ENCODE results near the gene CPED1.
"Not testable (repeated sequence)": the region's sequence is repeated elsewhere in the genome, so short reads cannot be mapped to it uniquely, and the experiment has no call there.

DNA sequence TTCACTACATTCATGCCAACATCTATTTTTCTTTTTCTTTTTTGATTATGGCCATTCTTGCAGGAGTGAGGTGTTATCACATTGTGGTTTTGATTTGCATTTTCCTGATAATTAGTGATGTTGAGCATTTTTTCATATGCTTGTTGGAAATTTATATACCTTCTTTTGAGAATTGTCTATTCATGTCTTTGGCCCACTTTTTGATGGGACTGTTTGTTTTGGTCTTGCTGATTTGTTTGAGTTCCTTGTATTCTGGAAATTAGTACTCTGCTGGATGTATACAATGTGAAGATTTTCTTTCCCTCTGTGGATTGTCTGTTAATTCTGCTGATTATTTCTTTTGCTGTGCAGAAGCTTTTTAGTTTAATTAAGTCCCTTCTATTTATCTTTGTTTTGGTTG is 48.3 kb downstream of the CPED1 start:
- TF ChIP-seq, protein P1, sequence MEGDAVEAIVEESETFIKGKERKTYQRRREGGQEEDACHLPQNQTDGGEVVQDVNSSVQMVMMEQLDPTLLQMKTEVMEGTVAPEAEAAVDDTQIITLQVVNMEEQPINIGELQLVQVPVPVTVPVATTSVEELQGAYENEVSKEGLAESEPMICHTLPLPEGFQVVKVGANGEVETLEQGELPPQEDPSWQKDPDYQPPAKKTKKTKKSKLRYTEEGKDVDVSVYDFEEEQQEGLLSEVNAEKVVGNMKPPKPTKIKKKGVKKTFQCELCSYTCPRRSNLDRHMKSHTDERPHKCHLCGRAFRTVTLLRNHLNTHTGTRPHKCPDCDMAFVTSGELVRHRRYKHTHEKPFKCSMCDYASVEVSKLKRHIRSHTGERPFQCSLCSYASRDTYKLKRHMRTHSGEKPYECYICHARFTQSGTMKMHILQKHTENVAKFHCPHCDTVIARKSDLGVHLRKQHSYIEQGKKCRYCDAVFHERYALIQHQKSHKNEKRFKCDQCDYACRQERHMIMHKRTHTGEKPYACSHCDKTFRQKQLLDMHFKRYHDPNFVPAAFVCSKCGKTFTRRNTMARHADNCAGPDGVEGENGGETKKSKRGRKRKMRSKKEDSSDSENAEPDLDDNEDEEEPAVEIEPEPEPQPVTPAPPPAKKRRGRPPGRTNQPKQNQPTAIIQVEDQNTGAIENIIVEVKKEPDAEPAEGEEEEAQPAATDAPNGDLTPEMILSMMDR (IDR thresholded peaks at IDR 0.05) = not testable (repeated sequence)
- not testable (repeated sequence) for TF ChIP-seq POLR2A (IDR thresholded peaks at IDR 0.05)

Measured in testis (tissue), 2 donors.